GM23338 (cell line): Measurements from ENCODE around the gene DMRT1. TPM values are rescaled to one million over a fixed set of nuclear protein-coding genes. Genes with fewer than 3 reads are reported as not detected.

Experiments used
- ATAC-seq: fragments of 200-7000 bp; cut with Tn5 transposase; 3 replicates; pipeline ENCODE4 v1.9.1; 2020
- DNase-seq: peaks from one replicate; pipeline ENCODE4 v3.0.0-alpha.2; 2015; ENCODE audit warnings: low spot score
- H2AFZ ChIP-seq: fragments of 200-600 bp; sonication (generic); 2 replicates; pipeline ENCODE4 v1.8.0; 2016; ENCODE audit warnings: antibody characterized with exemption, mild to moderate bottlenecking, moderate library complexity
- H3F3A ChIP-seq: fragments of 200-600 bp; sonication (generic); replicated peaks from 2 replicates; pipeline ENCODE4 v1.8.0; 2017; ENCODE audit warnings: antibody characterized with exemption, mixed run types, low read depth
- H3K27ac ChIP-seq: fragments of 200-600 bp; sonication (generic); 2 replicates; pipeline ENCODE4 v1.6.1; 2016; ENCODE audit warnings: low read depth
- H3K27me3 ChIP-seq: fragments of 200-600 bp; sonication (generic); 2 replicates; pipeline ENCODE4 v1.8.0; 2016; ENCODE audit warnings: mild to moderate bottlenecking, mixed run types, moderate library complexity; ENCODE audit not compliant: insufficient read depth
- H3K36me3 ChIP-seq: fragments of 200-600 bp; sonication (generic); 2 replicates; pipeline ENCODE4 v1.8.0; 2016; ENCODE audit warnings: mild to moderate bottlenecking; ENCODE audit not compliant: insufficient read depth
- H3K4me1 ChIP-seq: fragments of 200-600 bp; sonication (generic); 2 replicates; pipeline ENCODE4 v1.8.0; 2016; ENCODE audit warnings: mild to moderate bottlenecking, moderate library complexity; ENCODE audit not compliant: insufficient read depth
- H3K4me2 ChIP-seq: fragments of 200-600 bp; sonication (generic); 2 replicates; pipeline ENCODE4 v1.7.1; 2017; ENCODE audit warnings: mixed run types
- H3K4me3 ChIP-seq: fragments of 200-600 bp; sonication (generic); 2 replicates; pipeline ENCODE4 v1.6.1; 2016; ENCODE audit warnings: mixed run types
- H3K79me2 ChIP-seq: fragments of 200-600 bp; sonication (generic); replicated peaks from 2 replicates; pipeline ENCODE4 v1.8.0; 2017; ENCODE audit warnings: mild to moderate bottlenecking; ENCODE audit not compliant: insufficient read depth
- H3K9me2 ChIP-seq: fragments of 200-600 bp; sonication (generic); 2 replicates; pipeline ENCODE4 v1.8.0; 2017; ENCODE audit not compliant: insufficient read depth
- H4K20me1 ChIP-seq: fragments of 200-600 bp; sonication (generic); replicated peaks from 2 replicates; pipeline ENCODE4 v1.8.0; 2017; ENCODE audit warnings: mild to moderate bottlenecking; ENCODE audit not compliant: insufficient read depth
- H3K27ac Mint-ChIP-seq: 2 replicates; pipeline ENCODE4 v1.8.0; 2020; ENCODE audit warnings: inconsistent platforms, mild to moderate bottlenecking, moderate library complexity, mixed read lengths
- H3K27me3 Mint-ChIP-seq: 3 replicates; pipeline ENCODE4 v1.8.0; 2022; ENCODE audit warnings: low read depth, mild to moderate bottlenecking, moderate library complexity, mixed read lengths, inconsistent platforms; ENCODE audit not compliant: insufficient read depth, poor library complexity
- H3K36me3 Mint-ChIP-seq: 3 replicates; pipeline ENCODE4 v1.8.0; 2021; ENCODE audit warnings: low read depth, mild to moderate bottlenecking, inconsistent platforms, moderate library complexity, mixed read lengths
- H3K4me1 Mint-ChIP-seq: 3 replicates; pipeline ENCODE4 v1.8.0; 2020; ENCODE audit warnings: mild to moderate bottlenecking, inconsistent platforms, mixed read lengths
- H3K4me3 Mint-ChIP-seq: 3 replicates; pipeline ENCODE4 v1.8.0; 2021; ENCODE audit warnings: moderate library complexity, mild to moderate bottlenecking, inconsistent platforms, mixed read lengths
- H3K9me3 Mint-ChIP-seq: 3 replicates; pipeline ENCODE4 v1.8.0; 2020; ENCODE audit warnings: moderate library complexity, mild to moderate bottlenecking, inconsistent platforms, mixed read lengths
- EZH2 ChIP-seq: fragments of 200-600 bp; sonication (generic); IDR thresholded peaks from one replicate; pipeline ENCODE4 v1.8.0; 2017; ENCODE audit warnings: antibody characterized with exemption, mild to moderate bottlenecking, low read depth; ENCODE audit not compliant: unreplicated experiment
- EZH2phosphoT487 ChIP-seq: fragments of 200-600 bp; sonication (generic); IDR thresholded peaks from one replicate; pipeline ENCODE4 v1.8.1; 2018; ENCODE audit warnings: antibody characterized with exemption; ENCODE audit not compliant: unreplicated experiment
- JUNB ChIP-seq: IDR thresholded peaks from one replicate; pipeline ENCODE4 v1.6.1; 2016; ENCODE audit warnings: antibody characterized with exemption; ENCODE audit not compliant: unreplicated experiment
- POLR2AphosphoS5 ChIP-seq: IDR thresholded peaks from 2 replicates; pipeline ENCODE4 v1.6.1; 2016; ENCODE audit warnings: antibody characterized with exemption, low read depth
- STAT1 ChIP-seq: IDR thresholded peaks from one replicate; pipeline ENCODE4 v1.6.1; 2016; ENCODE audit warnings: antibody characterized with exemption; ENCODE audit not compliant: unreplicated experiment
- polyA plus RNA-seq: library from polyadenylated mRNA; unstranded; fragments of >200 nt; fragmentation: Nextera tagmentation; extraction: Ambion mirVana; gene quantifications from 2 replicates; pipeline ENCODE4 v1.2.1, GENCODE V29; 2016
- total RNA-seq: library from RNA; depleted of rRNA; stranded (reverse); fragments of >200 nt; shearing (Covaris generic); gene quantifications from 2 replicates; pipeline ENCODE4 v1.2.3, GENCODE V29; 2014
- TF ChIP-seq, protein P1 (sequence below): IDR thresholded peaks from 2 replicates; pipeline ENCODE4 v1.6.1; 2016; ENCODE audit warnings: antibody characterized with exemption
- TF ChIP-seq, protein P2 (sequence below): fragments of 250-450 bp; sonication (Bioruptor Pico); IDR thresholded peaks from 2 replicates; pipeline ENCODE4 v1.5.0; 2020; ENCODE audit warnings: mild to moderate bottlenecking, moderate library complexity
- TF ChIP-seq, protein P3 (sequence below), 2 experiments: fragments of 200-600 bp in 1 of 2; sonication (generic) in 1 of 2; conservative IDR thresholded peaks; 2 replicates each; pipeline versions ENCODE4 v1.5.1 to v1.6.1; 2016 to 2017; ENCODE audit warnings: antibody characterized with exemption in 2 of 2, low read depth in 2 of 2, mild to moderate bottlenecking in 2 of 2, moderate library complexity in 1 of 2
- TF ChIP-seq, protein P4 (sequence below): IDR thresholded peaks from one replicate; pipeline ENCODE4 v1.6.1; 2018; ENCODE audit warnings: antibody characterized with exemption; ENCODE audit not compliant: unreplicated experiment

DMRT1 gene
- total and polyA plus RNA-seq, 2 experiments from 2014 or later = not detected

DNA sequence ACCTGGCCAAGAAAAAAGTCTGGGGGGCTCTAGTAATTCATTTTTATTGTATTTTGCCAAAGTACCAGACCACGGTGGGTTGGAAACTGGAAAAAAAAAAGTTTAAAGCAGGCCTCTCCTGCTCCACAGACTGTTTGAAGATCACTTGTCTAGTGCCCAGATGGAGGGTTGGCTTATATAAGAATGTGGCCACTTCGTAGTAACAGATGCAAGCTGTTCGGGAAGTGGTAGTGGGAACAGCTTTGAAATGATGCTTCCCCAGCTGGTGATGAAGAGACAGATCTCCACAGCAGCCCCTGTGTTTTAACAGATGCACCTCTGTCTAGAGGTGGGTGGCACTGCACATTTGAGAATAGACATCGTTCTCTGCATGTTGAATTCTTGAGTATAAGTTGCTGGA lies 80.7 kb downstream of the DMRT1 start (continued):
- no peak for TF ChIP-seq JUNB
- TF ChIP-seq, protein P1, sequence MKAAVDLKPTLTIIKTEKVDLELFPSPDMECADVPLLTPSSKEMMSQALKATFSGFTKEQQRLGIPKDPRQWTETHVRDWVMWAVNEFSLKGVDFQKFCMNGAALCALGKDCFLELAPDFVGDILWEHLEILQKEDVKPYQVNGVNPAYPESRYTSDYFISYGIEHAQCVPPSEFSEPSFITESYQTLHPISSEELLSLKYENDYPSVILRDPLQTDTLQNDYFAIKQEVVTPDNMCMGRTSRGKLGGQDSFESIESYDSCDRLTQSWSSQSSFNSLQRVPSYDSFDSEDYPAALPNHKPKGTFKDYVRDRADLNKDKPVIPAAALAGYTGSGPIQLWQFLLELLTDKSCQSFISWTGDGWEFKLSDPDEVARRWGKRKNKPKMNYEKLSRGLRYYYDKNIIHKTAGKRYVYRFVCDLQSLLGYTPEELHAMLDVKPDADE = no peak
- TF ChIP-seq, protein P2, sequence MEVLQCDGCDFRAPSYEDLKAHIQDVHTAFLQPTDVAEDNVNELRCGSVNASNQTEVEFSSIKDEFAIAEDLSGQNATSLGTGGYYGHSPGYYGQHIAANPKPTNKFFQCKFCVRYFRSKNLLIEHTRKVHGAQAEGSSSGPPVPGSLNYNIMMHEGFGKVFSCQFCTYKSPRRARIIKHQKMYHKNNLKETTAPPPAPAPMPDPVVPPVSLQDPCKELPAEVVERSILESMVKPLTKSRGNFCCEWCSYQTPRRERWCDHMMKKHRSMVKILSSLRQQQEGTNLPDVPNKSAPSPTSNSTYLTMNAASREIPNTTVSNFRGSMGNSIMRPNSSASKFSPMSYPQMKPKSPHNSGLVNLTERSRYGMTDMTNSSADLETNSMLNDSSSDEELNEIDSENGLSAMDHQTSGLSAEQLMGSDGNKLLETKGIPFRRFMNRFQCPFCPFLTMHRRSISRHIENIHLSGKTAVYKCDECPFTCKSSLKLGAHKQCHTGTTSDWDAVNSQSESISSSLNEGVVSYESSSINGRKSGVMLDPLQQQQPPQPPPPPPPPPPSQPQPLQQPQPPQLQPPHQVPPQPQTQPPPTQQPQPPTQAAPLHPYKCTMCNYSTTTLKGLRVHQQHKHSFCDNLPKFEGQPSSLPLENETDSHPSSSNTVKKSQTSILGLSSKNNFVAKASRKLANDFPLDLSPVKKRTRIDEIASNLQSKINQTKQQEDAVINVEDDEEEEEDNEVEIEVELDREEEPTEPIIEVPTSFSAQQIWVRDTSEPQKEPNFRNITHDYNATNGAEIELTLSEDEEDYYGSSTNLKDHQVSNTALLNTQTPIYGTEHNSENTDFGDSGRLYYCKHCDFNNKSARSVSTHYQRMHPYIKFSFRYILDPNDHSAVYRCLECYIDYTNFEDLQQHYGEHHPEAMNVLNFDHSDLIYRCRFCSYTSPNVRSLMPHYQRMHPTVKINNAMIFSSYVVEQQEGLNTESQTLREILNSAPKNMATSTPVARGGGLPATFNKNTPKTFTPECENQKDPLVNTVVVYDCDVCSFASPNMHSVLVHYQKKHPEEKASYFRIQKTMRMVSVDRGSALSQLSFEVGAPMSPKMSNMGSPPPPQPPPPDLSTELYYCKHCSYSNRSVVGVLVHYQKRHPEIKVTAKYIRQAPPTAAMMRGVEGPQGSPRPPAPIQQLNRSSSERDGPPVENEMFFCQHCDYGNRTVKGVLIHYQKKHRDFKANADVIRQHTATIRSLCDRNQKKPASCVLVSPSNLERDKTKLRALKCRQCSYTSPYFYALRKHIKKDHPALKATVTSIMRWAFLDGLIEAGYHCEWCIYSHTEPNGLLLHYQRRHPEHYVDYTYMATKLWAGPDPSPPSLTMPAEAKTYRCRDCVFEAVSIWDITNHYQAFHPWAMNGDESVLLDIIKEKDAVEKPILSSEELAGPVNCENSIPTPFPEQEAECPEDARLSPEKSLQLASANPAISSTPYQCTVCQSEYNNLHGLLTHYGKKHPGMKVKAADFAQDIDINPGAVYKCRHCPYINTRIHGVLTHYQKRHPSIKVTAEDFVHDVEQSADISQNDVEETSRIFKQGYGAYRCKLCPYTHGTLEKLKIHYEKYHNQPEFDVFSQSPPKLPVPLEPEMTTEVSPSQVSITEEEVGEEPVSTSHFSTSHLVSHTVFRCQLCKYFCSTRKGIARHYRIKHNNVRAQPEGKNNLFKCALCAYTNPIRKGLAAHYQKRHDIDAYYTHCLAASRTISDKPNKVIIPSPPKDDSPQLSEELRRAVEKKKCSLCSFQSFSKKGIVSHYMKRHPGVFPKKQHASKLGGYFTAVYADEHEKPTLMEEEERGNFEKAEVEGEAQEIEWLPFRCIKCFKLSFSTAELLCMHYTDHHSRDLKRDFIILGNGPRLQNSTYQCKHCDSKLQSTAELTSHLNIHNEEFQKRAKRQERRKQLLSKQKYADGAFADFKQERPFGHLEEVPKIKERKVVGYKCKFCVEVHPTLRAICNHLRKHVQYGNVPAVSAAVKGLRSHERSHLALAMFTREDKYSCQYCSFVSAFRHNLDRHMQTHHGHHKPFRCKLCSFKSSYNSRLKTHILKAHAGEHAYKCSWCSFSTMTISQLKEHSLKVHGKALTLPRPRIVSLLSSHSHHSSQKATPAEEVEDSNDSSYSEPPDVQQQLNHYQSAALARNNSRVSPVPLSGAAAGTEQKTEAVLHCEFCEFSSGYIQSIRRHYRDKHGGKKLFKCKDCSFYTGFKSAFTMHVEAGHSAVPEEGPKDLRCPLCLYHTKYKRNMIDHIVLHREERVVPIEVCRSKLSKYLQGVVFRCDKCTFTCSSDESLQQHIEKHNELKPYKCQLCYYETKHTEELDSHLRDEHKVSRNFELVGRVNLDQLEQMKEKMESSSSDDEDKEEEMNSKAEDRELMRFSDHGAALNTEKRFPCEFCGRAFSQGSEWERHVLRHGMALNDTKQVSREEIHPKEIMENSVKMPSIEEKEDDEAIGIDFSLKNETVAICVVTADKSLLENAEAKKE = no peak

DNA sequence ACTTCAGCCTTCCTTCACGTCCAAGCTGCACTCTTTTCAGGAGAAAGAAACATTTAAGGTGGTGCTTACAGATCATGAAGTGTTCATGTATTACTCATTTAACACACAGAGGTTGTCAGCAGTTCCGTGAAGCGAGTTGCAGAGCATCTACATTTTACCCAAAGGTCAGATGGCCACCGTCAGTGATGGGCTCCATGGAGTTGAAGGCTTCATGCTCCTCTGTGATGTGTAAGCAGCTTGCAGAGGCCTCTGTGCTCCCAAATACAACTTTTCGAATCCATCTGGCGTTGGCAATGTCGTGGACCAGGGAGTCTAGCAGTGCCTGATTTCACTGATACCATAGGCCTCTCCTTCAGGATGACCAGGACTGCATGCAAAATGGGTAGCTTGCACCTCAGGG lies 81.2 kb downstream of the DMRT1 start:
- Mint-ChIP-seq H3K4me1 (no peaks in the 10 kb centered on the region), H3K9me3 (no peaks in the 10 kb centered on the region), H3K27me3 (peaks cover 2% of the 10 kb centered on the region), H3K27ac (no peak overlapping the region), H3K36me3 (no peaks in the 10 kb centered on the region), H3K4me3 (no peak overlapping the region)
- no peaks in the 10 kb centered on the region for H3K36me3 ChIP-seq
- no peak overlapping the region for H3K27ac ChIP-seq
- H3K9me2 ChIP-seq = 0 out of 2 replicates have a peak, but pooled peaks cover 6% of the 10 kb centered on the region
- no peaks in the 10 kb centered on the region for H3K27me3 ChIP-seq
- no peak overlapping the region for H3K4me3 ChIP-seq
- peaks cover 12% of the 10 kb centered on the region for H3K4me1 ChIP-seq
- H3K79me2 ChIP-seq = no peaks in the 10 kb centered on the region
- no peak for DNase-seq
- no peaks in the 10 kb centered on the region for H3F3A ChIP-seq
- ATAC-seq = no peak
- no peak overlapping the region for H3K4me2 ChIP-seq
- no peaks in the 10 kb centered on the region for H4K20me1 ChIP-seq
- H2AFZ ChIP-seq = no peak overlapping the region
- no peak for TF ChIP-seq JUNB
- no peak for TF ChIP-seq EZH2
- TF ChIP-seq, protein P1 = no peak
- TF ChIP-seq POLR2AphosphoS5 = no peak
- TF ChIP-seq, protein P3, sequence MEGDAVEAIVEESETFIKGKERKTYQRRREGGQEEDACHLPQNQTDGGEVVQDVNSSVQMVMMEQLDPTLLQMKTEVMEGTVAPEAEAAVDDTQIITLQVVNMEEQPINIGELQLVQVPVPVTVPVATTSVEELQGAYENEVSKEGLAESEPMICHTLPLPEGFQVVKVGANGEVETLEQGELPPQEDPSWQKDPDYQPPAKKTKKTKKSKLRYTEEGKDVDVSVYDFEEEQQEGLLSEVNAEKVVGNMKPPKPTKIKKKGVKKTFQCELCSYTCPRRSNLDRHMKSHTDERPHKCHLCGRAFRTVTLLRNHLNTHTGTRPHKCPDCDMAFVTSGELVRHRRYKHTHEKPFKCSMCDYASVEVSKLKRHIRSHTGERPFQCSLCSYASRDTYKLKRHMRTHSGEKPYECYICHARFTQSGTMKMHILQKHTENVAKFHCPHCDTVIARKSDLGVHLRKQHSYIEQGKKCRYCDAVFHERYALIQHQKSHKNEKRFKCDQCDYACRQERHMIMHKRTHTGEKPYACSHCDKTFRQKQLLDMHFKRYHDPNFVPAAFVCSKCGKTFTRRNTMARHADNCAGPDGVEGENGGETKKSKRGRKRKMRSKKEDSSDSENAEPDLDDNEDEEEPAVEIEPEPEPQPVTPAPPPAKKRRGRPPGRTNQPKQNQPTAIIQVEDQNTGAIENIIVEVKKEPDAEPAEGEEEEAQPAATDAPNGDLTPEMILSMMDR (conservative IDR thresholded peaks at IDR 0.05; ENCODE audit: low read depth in 2 of 2) = no peak
- no peak for TF ChIP-seq STAT1
- TF ChIP-seq EZH2phosphoT487 = no peak
- TF ChIP-seq, protein P4, sequence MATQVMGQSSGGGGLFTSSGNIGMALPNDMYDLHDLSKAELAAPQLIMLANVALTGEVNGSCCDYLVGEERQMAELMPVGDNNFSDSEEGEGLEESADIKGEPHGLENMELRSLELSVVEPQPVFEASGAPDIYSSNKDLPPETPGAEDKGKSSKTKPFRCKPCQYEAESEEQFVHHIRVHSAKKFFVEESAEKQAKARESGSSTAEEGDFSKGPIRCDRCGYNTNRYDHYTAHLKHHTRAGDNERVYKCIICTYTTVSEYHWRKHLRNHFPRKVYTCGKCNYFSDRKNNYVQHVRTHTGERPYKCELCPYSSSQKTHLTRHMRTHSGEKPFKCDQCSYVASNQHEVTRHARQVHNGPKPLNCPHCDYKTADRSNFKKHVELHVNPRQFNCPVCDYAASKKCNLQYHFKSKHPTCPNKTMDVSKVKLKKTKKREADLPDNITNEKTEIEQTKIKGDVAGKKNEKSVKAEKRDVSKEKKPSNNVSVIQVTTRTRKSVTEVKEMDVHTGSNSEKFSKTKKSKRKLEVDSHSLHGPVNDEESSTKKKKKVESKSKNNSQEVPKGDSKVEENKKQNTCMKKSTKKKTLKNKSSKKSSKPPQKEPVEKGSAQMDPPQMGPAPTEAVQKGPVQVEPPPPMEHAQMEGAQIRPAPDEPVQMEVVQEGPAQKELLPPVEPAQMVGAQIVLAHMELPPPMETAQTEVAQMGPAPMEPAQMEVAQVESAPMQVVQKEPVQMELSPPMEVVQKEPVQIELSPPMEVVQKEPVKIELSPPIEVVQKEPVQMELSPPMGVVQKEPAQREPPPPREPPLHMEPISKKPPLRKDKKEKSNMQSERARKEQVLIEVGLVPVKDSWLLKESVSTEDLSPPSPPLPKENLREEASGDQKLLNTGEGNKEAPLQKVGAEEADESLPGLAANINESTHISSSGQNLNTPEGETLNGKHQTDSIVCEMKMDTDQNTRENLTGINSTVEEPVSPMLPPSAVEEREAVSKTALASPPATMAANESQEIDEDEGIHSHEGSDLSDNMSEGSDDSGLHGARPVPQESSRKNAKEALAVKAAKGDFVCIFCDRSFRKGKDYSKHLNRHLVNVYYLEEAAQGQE = no peak
